ENCODE results near the gene INVS. TPM values are rescaled to one million over a fixed set of nuclear protein-coding genes. Genes with fewer than 3 reads are reported as not detected.

INVS gene
- total RNA-seq, 1 donor from 2014 or later = 20.3 TPM

- peaks cover 52% of the 10 kb centered on the region for H3K9me3 Mint-ChIP-seq (ENCODE audit: unreplicated experiment)
- no peaks in the 10 kb centered on the region for H3K27me3 Mint-ChIP-seq (ENCODE audit: unreplicated experiment)
- no peak for DNase-seq (ENCODE audit: extremely low spot score, unreplicated experiment)
- H3K4me1 Mint-ChIP-seq (ENCODE audit: unreplicated experiment) = no peaks in the 10 kb centered on the region
- no peak overlapping the region for H3K27ac Mint-ChIP-seq (ENCODE audit: unreplicated experiment)
- no peak for TF ChIP-seq CTCF (IDR thresholded peaks at IDR 0.05)
- no peak overlapping the region for H3K4me3 Mint-ChIP-seq (ENCODE audit: unreplicated experiment)
- peaks cover 38% of the 10 kb centered on the region for H3K36me3 Mint-ChIP-seq (ENCODE audit: unreplicated experiment)
Measured at GRCh38 chr9:100190339-100190738, 91.3 kb downstream of the INVS start.

GRCh38 chr9:100191264-100191663 is 92.2 kb downstream of the INVS start:
- H3K27me3 Mint-ChIP-seq (ENCODE audit: unreplicated experiment) = no peaks in the 10 kb centered on the region
- no peak overlapping the region for H3K27ac Mint-ChIP-seq (ENCODE audit: unreplicated experiment)
- TF ChIP-seq CTCF (IDR thresholded peaks at IDR 0.05) = no peak
- no peaks in the 10 kb centered on the region for H3K4me1 Mint-ChIP-seq (ENCODE audit: unreplicated experiment)
- DNase-seq (ENCODE audit: extremely low spot score, unreplicated experiment) = no peak
- peaks cover 39% of the 10 kb centered on the region for H3K36me3 Mint-ChIP-seq (ENCODE audit: unreplicated experiment)
- H3K4me3 Mint-ChIP-seq (ENCODE audit: unreplicated experiment) = no peak overlapping the region
- peaks cover 52% of the 10 kb centered on the region for H3K9me3 Mint-ChIP-seq (ENCODE audit: unreplicated experiment)

- H3K4me1 Mint-ChIP-seq (ENCODE audit: unreplicated experiment) = no peaks in the 10 kb centered on the region
- peaks cover 37% of the 10 kb centered on the region for H3K9me3 Mint-ChIP-seq (ENCODE audit: unreplicated experiment)
- no peak overlapping the region for H3K27ac Mint-ChIP-seq (ENCODE audit: unreplicated experiment)
- no peak overlapping the region for H3K4me3 Mint-ChIP-seq (ENCODE audit: unreplicated experiment)
- TF ChIP-seq CTCF (IDR thresholded peaks at IDR 0.05) = no peak
- DNase-seq (ENCODE audit: extremely low spot score, unreplicated experiment) = no peak
- H3K27me3 Mint-ChIP-seq (ENCODE audit: unreplicated experiment) = no peaks in the 10 kb centered on the region
- peaks cover 33% of the 10 kb centered on the region for H3K36me3 Mint-ChIP-seq (ENCODE audit: unreplicated experiment)
Measured at GRCh38 chr9:100193078-100193477, 94.0 kb downstream of the INVS start.

- no peak for TF ChIP-seq CTCF (IDR thresholded peaks at IDR 0.05)
- Mint-ChIP-seq H3K27ac (ENCODE audit: unreplicated experiment) (no peak overlapping the region), H3K36me3 (ENCODE audit: unreplicated experiment) (peaks cover 19% of the 10 kb centered on the region), H3K4me1 (ENCODE audit: unreplicated experiment) (no peaks in the 10 kb centered on the region), H3K27me3 (ENCODE audit: unreplicated experiment) (no peaks in the 10 kb centered on the region), H3K4me3 (ENCODE audit: unreplicated experiment) (no peak overlapping the region), H3K9me3 (ENCODE audit: unreplicated experiment) (peaks cover 23% of the 10 kb centered on the region)
- DNase-seq (ENCODE audit: extremely low spot score, unreplicated experiment) = no peak
Measured at GRCh38 chr9:100196215-100196614, 97.2 kb downstream of the INVS start.

- no peaks in the 10 kb centered on the region for H3K27me3 Mint-ChIP-seq (ENCODE audit: unreplicated experiment)
- H3K36me3 Mint-ChIP-seq (ENCODE audit: unreplicated experiment) = peaks cover 12% of the 10 kb centered on the region
- no peaks in the 10 kb centered on the region for H3K4me1 Mint-ChIP-seq (ENCODE audit: unreplicated experiment)
- no peak overlapping the region for H3K27ac Mint-ChIP-seq (ENCODE audit: unreplicated experiment)
- peaks cover 17% of the 10 kb centered on the region for H3K9me3 Mint-ChIP-seq (ENCODE audit: unreplicated experiment)
- DNase-seq (ENCODE audit: extremely low spot score, unreplicated experiment) = no peak
- TF ChIP-seq CTCF (IDR thresholded peaks at IDR 0.05) = no peak
- H3K4me3 Mint-ChIP-seq (ENCODE audit: unreplicated experiment) = no peak overlapping the region
Measured at GRCh38 chr9:100196828-100197227, 97.8 kb downstream of the INVS start.
